ENCODE measurements around the gene GP2.

DNA sequence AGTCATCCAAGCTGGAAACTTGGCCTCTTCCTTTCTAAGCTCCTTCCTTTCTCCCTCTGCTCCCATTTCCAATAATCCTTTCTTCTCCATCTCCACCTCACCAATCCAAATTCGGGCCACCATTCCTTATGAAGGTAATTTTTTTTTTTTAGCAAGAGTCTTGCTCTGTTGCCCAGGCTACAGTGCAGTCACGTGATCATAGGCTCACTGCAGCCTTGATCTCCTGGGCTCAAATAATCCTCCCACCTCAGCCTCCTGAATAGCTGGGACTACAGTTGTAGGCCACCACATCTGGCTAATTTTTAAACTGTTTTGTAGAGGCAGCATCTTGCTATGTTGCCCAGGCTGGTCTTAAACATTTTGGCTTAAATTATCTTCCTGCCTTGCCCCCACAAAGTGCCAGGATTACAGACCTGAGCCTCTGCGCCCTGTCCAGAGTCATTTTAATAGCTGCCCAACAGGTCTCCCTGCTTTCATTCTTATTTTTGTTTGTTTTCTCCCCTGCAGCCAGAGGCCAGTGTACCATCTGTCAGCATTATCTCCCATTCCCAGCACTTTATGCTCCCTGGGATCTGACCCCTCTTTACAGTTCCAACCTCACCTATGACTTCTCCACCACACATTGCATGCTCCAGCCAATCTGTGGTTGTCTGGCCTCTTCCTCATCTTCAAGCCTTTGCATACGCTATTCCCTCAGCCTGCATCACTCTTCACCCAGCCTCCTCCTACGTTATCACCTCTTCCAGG lies 2.3 kb upstream of the GP2 start:
- TF ChIP-seq, protein P1, sequence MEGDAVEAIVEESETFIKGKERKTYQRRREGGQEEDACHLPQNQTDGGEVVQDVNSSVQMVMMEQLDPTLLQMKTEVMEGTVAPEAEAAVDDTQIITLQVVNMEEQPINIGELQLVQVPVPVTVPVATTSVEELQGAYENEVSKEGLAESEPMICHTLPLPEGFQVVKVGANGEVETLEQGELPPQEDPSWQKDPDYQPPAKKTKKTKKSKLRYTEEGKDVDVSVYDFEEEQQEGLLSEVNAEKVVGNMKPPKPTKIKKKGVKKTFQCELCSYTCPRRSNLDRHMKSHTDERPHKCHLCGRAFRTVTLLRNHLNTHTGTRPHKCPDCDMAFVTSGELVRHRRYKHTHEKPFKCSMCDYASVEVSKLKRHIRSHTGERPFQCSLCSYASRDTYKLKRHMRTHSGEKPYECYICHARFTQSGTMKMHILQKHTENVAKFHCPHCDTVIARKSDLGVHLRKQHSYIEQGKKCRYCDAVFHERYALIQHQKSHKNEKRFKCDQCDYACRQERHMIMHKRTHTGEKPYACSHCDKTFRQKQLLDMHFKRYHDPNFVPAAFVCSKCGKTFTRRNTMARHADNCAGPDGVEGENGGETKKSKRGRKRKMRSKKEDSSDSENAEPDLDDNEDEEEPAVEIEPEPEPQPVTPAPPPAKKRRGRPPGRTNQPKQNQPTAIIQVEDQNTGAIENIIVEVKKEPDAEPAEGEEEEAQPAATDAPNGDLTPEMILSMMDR (IDR thresholded peaks at IDR 0.05): no peak
- TF ChIP-seq POLR2AphosphoS5 (IDR thresholded peaks at IDR 0.05): no peak
